Measurements from ENCODE around the gene SUSD4.

The SUSD4 gene

DNA sequence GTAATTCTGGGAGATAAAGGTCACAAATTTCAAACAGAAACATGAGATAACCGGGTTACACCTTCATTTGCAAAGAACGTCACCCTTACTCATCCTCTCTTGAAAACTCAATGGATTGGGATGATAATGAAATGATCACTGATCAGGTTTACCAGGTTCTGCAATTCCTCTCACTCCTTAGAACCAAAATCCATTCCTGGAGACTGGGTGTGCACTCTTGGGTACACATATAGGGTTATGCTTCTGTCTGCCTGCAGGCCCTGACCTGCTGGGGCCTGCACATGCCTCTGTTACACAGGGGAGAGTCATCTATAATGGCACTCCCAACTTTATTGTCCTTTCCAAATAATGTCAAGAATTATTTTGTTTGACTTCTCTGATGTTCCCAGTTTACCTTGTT is 8.3 kb downstream of the SUSD4 start:
- no peak for DNase-seq (ENCODE audit: low spot score)

DNA sequence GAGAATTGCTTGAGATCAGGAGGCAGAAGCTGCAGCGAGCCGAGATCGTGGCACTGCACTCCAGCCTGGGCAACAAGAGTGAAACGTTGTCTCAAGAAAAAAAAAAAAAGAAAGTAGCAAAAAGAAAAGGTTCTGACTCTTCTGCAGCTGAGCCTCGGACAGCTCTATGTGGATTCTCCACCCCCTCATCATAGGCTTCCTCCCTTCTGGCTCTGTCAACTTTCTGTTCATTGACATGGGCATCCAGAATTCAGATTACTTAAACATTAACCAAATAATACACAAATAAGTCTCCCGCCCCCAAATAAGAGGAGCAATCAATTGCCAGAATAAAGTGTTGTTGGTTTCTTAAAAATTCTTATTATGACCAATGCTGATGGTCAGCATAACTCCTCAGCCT is 10.0 kb downstream of the SUSD4 start:
- no peak for DNase-seq (ENCODE audit: low spot score)

DNA sequence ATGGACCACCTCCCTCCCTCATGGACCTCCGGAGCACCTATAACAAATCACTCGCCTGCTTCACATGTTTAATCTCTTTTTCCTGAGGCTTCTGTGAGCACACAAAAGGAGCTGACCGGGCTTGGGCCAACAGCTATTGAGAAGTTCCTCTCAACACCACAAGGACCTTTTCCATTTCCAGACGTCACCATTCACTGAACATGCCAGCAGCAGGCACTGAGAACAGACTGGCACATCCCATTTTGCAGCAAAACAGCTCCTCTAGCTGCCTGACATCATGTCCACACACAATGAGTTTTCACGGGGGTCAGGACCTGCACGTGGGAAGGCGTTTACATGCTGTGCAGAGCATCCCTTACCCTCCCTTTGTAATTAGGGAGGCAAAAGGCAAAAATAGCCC is 11.0 kb downstream of the SUSD4 start:
- no peak for DNase-seq (ENCODE audit: low spot score)

DNA sequence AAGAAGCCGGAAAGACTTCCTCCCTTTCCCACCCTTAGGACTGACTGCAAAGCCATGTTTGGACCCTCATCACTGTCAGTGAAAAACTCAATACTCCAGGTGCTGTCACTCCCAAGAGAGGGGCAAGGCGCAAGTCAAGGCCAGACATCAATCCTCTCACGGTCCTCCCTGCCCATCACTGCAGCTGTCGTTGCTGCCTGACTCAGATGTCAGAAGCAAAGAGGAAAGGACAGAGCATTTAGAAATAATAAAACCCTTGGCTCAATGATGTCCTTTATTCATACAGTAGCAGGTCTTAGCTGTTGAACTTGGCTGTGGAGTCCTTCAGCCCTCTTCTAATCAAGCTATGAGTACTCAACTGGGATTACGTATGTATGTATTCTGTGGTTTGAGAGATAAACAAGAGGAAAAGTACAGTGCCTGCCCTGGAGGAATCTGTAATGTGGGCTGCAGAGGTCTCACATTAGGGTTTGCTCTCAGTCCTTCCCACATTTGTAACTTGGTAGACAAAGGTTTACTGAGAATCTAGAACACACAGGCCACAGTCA is 13.5 kb downstream of the SUSD4 start:
- no peak for DNase-seq (ENCODE audit: low spot score)

DNA sequence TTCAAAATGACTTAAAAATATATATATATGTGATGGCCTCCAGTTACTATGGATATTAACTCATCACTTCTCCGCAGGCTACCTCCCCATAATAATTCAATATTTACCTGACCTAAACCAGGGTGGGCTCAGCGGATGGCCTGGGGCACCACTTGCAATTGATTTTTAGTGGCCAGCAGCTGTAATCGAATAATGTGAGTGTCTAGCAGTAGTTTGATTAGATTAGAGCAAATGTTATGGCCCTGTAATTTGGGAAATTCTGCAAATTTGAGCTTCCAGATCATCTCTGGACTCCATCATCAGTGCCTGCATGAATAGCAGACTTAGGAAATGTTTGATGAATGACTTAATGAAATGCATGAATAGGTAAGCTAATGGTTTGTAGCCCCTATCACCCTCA is 14.7 kb downstream of the SUSD4 start:
- no peak for DNase-seq (ENCODE audit: low spot score)

DNA sequence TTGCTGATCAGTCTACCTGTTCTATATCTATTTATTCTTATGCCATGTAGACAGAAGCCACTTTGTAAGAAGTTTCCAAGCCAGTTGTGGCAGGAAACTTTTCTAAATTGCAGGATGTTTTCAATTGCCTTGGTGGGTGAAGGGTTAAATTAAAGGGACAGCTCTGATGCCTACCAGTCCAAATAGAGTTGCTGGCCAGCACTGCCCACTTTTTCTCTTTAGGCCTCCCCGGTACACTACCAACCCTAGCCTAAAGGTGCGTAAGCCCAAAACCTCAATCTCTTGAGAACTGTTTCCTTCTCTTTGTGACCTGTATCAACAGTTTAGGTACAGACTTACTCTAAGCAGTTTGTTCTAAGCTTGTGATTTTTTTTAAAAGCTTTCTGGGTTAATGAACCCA is 15.5 kb downstream of the SUSD4 start:
- no peak for DNase-seq (ENCODE audit: low spot score)

DNA sequence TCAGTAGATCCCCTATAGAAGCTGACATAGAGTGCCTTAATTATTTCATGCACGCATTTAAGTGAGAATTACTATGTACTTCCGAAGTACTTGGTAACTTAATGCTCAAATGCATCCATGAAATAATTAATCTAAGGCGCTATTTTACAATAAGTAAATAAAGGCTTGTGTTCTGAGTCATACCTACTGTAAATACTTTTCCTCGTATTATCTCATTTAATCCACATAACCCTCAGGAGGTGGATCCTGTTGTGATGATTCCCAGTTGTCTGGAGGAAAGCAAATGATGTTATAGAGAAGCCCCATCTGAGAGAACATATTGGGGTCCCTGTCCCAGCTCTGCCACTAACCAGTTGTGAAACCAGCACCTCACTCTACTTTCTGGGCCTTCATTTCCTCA is 16.4 kb downstream of the SUSD4 start:
- DNase-seq (ENCODE audit: low spot score): no peak

DNA sequence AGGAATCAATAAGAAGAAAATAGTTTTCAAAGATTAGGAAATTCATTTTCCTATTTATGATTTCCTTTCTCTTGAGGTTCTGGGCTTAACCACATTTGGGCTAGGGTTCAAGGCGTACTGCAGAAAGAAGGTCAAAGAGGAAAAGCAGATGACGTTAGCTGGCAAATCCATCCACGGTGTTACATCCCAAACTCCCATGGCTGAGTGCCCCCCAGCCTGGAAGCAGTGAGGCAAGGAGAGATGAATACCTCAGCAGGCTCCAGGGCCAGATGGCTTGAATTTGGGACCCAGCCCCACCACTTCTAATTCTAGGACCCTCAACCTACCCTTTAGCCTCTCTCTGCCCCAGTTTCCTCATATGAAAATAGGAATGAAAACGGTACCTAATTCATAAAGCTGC is 17.7 kb downstream of the SUSD4 start:
- DNase-seq (ENCODE audit: low spot score): no peak

DNA sequence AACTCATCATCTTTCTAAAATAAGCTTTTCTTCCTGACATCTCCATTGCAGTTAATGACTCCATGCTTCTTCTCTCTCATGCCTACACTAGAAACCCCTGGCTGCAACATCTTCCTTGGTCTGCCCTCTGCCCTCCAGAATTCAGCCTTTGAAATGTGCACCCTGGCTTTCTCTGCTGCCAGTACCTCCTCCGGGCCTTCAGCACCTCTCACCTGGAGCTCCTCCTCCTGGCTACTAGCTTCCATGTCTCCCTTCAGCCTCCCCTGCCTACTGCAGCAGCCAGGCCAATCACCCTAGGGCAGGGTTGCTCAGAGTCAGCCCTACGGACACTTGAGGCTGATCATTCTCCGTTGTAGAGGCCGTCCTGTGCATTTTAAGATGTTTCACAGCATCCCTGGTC is 18.3 kb downstream of the SUSD4 start:
- no peak for DNase-seq (ENCODE audit: low spot score)

DNA sequence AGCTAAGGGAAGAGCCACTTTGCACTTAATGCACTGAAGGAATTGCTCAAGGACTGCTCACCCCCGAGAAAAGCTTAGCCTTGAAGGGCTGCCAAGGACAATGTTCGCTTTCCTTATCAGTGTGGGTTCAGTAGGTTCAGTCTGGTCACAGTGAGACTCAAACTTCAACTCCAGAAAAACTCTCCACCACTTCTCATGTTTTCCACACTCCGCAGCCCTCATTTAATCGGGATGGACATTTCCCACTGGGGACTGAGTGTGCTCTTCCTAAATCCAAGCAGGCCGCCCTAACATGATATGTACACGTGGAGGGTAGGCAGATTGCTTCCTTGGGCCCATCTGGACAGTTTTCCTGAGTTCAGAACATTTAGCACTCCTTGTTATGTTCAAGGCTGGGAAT is 19.5 kb downstream of the SUSD4 start:
- no peak for DNase-seq (ENCODE audit: low spot score)

DNA sequence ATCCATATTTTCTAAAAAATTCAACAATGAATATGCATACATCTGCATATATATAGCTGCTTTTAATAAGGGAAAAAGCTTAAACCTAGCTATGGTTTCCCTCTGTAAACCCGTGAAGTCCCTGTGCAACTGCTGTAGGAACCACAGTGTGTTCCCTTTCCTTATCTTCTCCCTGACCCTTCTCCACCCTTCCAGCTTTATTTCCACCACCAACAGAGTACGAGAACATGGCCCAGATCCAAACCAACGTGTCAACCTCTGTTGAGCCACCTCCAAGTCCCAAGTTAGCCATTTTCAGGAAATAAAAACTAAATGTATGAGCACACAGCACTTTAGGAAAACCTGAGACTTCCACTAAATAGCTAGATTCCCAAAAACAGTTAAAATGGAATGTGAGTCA is 20.3 kb downstream of the SUSD4 start:
- DNase-seq (ENCODE audit: low spot score): no peak

DNA sequence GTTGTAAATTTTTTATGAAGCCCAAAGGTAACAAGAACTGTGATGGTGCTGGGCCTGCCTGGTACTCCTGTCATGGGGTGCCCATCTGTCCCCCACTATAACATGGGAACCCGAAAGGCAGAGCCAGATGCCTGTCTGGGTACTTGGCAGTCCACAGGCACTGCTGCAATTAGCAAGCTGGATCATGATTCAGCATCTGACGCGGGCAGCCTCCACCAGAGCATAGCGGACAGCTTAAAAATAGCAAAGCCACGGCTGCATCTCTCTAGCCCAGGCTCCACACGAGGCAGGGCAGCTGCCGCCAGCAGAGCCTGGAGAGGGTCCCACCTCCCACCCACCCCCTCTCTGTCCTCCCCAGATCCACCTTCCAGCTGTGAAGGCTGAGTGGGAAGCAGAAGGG is 22.9 kb downstream of the SUSD4 start:
- peak; percentile 73 for DNase-seq (ENCODE audit: low spot score)

DNA sequence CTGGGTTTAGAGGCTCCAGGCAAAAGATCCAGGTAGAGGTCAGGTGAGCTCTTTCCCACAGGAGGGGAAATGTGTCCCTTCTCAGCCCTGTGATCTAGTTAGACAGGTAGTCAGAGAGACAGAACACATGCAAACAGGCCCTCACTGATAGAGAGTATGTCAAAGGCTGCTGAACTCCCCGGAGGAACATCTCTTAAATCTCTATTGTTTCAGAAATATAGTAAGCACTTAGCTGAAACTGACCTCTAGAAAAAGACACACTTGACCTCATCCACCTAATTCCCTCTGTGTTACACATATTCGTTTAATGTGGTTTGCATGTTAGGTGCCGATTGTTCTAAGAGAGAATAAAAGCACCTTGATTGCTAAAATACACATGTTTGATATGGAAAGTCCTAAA is 23.3 kb downstream of the SUSD4 start:
- no peak for DNase-seq (ENCODE audit: low spot score)

DNA sequence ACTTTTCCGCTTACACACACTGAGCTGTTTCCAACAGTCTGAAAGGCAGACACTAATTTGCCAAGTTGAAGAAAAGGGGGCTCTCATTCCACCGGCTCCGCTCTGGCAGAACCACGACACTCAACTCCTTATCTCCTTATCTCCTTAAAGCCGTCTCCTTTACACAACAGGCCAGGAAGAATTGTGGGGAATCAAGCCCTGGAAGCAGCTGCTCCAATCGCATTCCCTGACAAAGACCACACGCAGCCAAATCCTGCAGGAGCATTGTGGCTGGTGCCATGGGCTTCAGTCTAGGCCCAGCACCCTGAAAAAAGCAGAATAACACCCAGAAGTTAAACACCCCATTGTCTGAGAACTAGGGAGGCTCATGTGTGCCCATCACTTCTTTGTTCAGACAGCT is 24.1 kb downstream of the SUSD4 start:
- no peak for DNase-seq (ENCODE audit: low spot score)

DNA sequence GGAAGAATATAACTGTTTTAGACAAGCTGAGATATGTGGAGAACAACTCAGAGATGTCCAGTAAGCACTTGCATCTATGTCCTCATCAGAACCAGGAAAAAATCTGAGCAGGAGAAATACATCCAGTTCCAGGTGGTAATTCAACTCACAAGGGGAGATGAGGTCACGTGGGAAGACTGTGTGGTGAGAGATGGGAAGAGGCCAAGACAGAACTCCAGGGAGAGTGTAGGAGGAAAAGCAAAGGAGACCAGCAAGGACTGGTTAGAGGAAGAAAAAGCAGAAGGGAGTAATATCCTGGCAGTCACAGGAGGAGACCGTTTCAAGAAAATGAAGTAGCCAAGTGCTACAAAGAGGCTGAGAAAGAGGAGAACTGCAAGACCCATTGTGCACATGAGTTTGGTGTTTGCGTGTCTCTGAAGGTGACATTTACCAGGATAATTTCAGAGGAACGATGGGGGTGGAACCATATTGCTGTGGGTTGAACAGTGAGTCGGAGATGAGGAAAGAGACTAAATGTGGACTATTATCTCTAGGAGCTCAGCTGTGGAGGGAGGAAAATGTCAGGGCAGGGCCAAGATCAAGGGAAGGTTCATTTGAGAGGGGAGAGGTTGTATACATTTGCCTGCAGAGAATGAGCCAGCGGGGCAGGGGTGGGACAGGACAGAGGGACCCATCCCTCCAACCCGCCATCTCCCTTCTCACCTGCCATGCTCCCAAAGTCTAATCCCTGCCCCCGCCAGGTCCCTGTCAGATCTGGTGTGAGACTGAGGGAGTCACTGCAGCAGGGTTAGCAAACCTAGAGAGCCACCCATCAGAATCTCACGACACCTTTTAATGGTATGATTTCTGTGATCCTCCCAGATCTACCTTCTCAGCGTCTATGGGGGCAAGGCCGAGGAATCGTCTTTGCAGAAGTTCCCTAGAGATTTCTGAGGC is 24.9 kb downstream of the SUSD4 start:
- peak; percentile 22 for DNase-seq (ENCODE audit: low spot score)

DNA sequence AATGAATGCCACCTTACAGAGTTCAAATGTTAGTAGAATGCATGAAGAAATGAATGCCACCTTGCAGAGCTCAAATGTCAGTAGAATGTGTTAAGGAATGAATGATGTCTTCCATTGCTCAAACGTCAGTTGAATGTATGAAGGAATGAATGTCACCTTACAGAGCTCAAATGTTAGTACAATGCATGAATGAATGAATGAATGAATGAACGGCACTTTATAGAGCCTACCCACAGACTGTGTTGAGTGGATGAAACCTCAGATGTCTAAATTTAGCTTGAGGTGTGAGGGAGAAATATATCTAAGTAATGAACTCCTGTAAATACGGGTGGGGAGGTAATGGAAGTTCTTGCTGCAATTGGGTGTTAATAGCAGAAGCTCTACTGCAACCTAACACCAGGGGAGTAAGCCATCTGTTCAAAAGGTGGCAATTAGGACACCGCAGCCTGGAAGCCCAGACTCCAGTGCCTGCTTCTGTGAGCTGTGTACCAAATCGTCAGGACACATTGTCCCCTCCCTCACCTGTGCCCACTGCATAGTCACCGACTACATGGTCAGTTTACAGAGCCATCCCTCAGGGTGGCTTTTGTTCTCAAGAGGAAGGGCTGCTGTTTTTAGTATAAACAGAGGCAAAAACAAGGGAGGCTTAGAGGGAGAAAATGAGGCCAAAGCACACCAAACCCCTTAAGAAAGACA is 26.7 kb downstream of the SUSD4 start:
- DNase-seq (ENCODE audit: low spot score): no peak

DNA sequence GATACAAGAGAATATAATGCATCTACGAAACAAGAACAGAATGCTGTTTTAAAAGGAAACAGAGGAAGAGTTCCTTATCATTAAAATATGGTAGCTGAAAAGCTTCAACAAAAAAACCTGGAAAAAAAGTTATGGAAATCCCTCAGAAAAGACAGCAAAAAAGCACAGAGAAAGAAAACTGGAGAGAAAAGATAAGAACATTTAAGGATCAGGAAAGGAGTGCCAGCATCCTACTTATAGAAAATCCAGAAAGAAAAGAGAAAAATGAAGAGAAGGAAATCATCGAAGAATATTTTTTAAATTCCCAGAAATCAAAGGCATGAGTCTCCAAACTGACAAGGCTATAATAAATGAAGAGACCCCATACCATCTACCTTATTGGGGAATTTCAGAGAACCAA is 29.8 kb downstream of the SUSD4 start:
- DNase-seq (ENCODE audit: low spot score): no peak

DNA sequence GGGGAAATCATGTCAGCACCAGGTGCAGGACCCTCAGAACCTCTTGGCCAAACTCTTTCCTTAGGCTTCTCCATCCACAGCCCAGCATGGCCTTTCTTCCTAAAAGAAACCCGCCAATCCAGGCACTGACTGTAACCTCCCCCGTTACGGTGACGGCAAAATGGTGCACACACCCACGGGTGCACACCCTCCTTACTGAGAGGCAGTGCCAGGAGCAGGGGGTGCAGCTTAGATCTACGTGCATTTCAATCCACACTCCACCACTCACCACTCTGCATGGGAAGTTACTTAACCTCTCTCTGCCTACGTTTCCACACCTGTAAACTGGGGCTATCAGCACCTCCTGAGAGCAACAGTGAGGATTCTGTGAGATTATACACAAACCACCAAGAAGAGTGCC is 31.0 kb downstream of the SUSD4 start:
- DNase-seq (ENCODE audit: low spot score): no peak

DNA sequence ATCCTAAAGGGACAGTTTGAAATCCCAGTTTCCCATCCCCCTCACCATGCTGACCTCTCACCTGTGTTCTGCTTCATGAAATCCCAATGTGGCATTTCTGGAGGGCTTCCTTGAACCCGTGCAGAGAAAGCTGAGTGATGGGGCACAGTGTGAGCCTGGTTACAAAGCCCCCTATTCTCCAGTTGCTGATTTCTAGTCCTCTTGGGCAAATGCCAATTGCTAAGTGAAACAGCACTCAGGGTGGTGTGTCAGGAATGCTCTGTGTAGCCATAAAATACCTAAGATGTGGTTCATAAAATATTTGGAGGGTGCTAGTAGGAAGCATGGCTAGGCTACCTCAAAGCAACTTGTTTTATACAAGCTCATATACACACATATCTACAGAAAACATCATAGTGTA is 32.0 kb downstream of the SUSD4 start:
- DNase-seq (ENCODE audit: low spot score): peak; percentile 79

DNA sequence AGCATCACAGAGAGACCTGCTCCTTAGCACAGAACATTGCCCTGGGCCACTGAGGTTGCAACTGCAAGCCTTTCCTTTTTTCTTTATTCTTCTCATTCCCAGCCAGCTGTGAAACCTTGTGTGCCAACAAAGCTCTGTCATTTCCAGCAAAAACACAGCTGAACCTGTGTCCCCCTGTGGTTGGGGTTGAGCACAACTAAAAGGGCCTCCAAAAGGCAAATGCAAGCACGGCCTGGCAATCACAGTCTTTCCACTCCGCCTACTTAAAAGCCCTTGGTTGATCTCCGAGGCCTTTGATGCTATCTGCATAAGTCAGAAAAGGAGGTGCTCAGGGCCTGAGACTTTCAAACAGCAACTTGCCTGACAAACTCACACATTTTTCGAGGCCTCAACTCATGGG is 32.7 kb downstream of the SUSD4 start:
- no peak for DNase-seq (ENCODE audit: low spot score)

DNA sequence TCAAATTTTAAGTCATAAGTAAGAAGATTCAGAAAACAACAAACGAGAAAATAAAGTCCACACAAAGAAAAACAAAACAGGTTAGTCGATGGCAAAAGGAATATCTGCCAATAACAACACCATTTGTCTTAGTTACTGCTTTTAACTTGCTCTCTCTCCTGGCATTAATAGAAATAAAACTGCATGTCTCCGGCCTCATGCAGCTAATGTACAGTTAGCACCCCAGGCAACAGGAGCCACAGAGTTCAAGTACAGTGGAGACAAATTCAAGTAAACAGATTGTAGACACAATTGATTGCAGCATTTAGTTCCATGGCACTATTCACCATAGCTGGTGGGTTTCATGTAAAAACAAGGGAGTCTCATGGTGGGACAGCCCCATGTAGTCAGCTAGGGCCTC is 33.5 kb downstream of the SUSD4 start:
- DNase-seq (ENCODE audit: low spot score): no peak

DNA sequence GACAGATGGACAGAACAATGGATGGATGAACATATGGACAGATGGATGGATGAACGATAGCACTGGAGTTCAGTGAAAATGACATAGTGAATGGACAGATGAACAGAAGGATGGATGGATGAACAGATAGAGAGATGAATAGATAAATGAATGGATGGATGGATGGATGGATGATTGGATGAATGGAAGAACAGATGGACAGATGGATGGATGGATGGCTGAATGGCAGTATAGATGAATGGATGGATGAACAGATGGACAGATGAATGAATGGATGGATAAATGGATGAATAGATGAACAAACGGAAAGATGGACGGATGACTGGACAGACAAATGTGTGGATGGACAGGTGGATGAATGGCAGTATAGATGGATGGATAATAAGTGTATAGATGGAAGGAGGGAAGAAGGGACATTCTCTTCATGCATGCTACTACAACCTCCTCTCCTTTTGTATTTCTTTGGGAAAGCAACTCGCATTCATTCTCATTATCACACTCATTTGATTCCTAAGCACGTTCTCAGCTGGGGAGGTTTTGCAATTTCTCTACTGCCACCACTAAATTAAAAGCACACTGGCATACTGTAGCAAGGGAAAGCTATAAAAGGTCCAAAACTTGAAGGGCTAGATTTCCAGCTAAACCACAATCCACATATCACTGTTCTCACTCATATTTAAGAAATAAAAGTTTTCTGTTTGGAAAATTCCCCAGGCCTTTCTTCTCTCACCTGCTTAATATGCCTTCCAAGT is 34.1 kb downstream of the SUSD4 start:
- no peak for DNase-seq (ENCODE audit: low spot score)

DNA sequence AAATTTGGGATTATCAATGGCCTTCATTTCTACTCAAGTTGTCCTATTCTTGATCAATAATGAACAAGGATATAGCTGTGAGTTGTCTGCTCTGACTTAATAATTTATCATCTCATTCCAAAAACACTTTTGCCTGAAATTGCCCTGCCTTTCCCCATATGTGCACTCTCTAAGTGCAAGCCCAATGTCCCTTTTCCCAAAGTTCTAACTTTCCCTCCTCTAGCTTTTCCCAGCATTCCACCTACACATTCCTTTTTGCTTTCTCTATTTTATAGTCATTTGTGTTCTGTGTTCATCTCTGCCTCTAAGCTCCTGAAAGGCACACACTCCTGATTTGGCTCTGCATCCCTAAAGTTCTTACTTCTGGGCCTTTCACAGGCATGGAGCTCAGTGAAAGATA is 34.7 kb downstream of the SUSD4 start:
- no peak for DNase-seq (ENCODE audit: low spot score)
